DND-41 (cell line): ENCODE data around the gene ACO1.

Experiments
- CTCF ChIP-seq: IDR thresholded peaks from 2 replicates; pipeline ENCODE4 v1.5.1; 2012; ENCODE audit warnings: borderline replicate concordance, low read length, moderate library complexity, mild to moderate bottlenecking; ENCODE audit not compliant: poor library complexity, severe bottlenecking; ENCODE audit errors: extremely low read depth
- EZH2 ChIP-seq: IDR thresholded peaks from 3 replicates; pipeline ENCODE4 v1.6.1; 2012; ENCODE audit warnings: borderline replicate concordance, low read depth, mild to moderate bottlenecking, moderate library complexity, low read length, inconsistent platforms; ENCODE audit not compliant: severe bottlenecking

- TF ChIP-seq CTCF (no peak), EZH2 (no peak)
These were observed 87.9 kb downstream of the ACO1 start for GRCh38 chr9:32472344-32472743.
